Stimulated activated CD8-positive, alpha-beta memory T cell treated with anti-CD3 and anti-CD28 coated beads, Interleukin-15, amount 100 ng/mL, for 24 hours (primary cell): ENCODE results near the gene CBLIF.
"Not testable (repeated sequence)": the region's sequence is repeated elsewhere in the genome, so short reads cannot be mapped to it uniquely, and the experiment has no call there.

Experiments
- DNase-seq: peaks from one replicate; pipeline ENCODE4 v3.0.0-alpha.2; 2020; ENCODE audit warnings: low read depth

The CBLIF gene

DNA sequence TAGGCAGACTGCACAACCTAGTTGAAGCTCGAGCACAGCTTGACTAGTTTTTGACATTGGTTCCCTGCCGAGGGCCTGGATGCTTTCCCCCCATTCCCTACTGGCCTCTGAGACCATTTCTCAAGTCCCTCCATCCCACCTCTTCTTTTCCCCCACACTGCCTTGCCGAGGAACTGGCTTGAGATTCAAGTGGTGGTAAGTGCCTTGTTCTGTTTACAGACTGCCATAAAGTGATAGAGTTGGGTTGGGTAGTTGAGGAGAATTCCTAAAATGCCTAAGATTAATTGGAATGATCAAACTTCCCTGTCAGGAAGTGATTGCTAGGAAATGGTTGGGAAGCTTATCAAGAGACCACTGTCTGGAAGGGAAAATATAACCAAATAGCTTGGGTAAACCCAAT is 50.9 kb downstream of the CBLIF start:
- no peak for DNase-seq

- no peak for DNase-seq
Observed at GRCh38 chr11:59792507-59792906, 52.8 kb downstream of the CBLIF start.

GRCh38 chr11:59791639-59792038 is 53.7 kb downstream of the CBLIF start:
- DNase-seq, result no peak

GRCh38 chr11:59787816-59788215 is 57.5 kb downstream of the CBLIF start:
- DNase-seq, result no peak

DNA sequence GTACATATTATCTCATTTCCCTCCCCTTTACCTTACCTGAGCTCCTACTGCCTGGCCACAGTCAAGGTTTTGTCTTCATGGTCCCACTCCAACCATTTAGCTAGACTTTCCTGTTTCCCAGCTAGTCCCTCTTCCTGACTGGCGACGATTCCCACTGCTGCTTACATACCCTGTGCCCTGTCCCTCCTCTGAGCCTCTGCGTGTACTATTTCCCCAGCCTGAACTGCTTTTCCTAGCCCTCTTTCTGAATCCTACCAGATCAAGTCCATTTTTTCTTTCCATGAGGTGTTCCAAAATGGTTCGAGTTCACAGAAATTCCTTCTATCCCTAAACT is 58.1 kb downstream of the CBLIF start:
- no peak for DNase-seq

DNA sequence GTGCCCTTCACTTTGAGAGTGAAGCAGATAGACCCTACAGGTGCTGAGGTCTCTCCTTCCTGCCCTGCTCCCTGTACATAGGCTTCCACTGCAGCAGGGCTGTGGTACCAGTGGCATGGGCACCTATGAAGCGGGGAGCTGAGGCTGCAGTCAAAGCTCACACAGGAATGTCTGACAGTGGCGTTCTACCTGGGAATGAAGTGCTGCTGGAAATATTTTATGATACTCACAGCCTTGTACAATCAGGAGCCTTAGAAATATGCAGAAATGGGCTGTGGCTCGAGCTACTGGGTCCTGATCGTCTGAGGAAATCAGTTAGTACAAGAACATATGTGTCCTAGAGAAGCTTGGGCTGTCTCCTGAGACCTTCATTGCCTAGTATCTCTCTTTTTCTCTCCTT is 59.5 kb downstream of the CBLIF start:
- DNase-seq, result no peak

- not testable (repeated sequence) for DNase-seq
Observed at GRCh38 chr11:59784441-59784840, 60.9 kb downstream of the CBLIF start.

DNA sequence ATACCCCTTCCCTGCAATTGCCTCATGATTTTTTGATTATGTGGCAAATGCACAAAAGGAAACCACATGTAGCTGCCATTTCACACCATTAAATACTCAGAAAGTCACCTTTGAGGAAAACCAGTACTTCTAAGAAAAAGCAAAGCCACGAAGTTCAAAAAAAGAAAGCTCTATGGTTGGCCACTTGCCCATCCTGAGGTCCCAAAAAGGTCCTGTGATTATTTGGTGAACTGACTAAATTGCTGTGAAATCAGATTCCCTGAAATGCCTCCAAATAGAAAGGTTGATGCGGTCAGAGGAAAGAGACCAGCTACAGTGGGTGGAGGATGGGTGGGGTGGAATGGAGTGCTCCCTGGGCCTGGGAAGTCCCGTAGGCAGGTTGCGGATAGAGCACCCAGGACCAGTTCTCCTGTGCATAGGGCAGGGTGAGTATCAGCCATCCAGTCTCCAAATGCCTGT is 61.6 kb downstream of the CBLIF start:
- no peak for DNase-seq

DNA sequence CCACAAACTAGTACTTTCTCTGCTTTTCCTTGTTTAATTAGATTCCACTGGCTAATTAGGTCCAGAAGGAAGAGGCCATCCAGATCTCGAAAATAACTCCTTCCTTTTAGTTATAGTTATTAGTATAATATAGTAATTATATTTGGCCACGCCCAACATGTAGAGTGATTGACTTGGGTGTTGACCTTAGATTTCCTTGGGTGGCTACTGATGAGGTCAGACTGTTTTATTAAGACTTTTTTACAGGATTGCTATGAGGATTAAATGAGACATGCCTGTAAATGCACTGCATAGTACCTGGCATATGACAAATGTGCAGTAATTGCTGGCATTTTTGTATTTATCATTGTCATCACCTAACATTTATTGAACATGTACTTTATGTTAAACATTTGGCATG is 63.2 kb downstream of the CBLIF start:
- no peak for DNase-seq

DNA sequence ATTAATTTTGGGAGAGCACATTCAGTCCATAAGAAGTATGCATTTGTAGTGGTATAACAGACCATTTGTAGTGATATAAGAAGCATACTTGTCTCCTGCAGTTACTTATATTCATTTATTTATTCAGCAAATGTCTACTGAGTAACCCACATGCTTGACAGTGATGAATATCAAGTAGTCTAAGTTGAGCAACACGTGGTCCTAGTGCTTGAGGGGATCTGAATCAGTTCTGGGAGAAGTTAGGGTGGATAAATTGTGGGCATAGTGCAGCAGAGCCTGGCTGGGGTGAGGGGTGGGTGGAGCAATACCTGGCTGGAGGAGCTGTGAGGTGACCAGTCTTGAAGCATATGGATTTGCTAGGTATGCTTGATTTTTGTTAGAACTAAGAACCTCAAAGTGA is 65.8 kb downstream of the CBLIF start:
- no peak for DNase-seq
